Omental fat pad (tissue), 4 donors: ENCODE measurements around the gene AKTIP. TPM values are rescaled to one million over a fixed set of nuclear protein-coding genes. Genes with fewer than 3 reads are reported as not detected.

Source experiments
- ATAC-seq: fragments of 150-250 bp; one replicate; pipeline ENCODE4 v1.9.1; 2016; ENCODE audit warnings: mild to moderate bottlenecking, moderate library complexity; ENCODE audit not compliant: low FRiP score
- DNase-seq: peaks from one replicate; pipeline ENCODE4 v3.0.0-alpha.2; 2019; ENCODE audit warnings: low spot score
- total RNA-seq, 4 donors: library from RNA; depleted of rRNA; stranded (reverse); fragments of >200 nt; gene quantifications; one replicate each; pipeline ENCODE4 v1.1.0, GENCODE V29; 2016
- TF ChIP-seq, protein P1 (sequence below), 3 donors: fragments of 450-650 bp; IDR thresholded peaks; one replicate each; pipeline ENCODE4 v1.5.1; 2016 to 2017; ENCODE audit warnings: antibody characterized with exemption in 3 of 3, mild to moderate bottlenecking in 3 of 3, moderate library complexity in 2 of 3

Gene AKTIP
- total RNA-seq, 4 donors from 2014 or later, result 22.6 to 57.4 (median 37.6) TPM

DNA sequence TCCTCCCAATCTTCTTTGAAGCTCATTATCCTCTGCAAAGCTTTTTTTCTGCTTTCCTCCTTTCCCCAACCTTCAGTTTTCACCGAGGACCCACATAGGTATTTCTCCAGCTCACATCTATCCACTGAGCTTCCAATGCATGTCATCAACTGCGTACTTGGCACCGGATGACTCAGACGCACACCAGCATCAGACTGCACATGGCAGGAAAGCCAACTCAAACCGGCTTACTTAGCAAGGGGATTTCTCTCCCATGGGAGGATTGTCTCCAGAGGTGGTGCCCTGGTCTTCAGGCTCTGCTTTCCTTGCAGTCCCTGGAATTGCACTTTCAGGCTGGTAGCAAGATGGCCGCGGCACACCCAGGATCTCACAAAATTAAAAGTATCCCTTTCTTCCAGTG lies 1.7 kb upstream of the AKTIP start:
- ATAC-seq, result no peak
- no peak for DNase-seq
- TF ChIP-seq, protein P1, sequence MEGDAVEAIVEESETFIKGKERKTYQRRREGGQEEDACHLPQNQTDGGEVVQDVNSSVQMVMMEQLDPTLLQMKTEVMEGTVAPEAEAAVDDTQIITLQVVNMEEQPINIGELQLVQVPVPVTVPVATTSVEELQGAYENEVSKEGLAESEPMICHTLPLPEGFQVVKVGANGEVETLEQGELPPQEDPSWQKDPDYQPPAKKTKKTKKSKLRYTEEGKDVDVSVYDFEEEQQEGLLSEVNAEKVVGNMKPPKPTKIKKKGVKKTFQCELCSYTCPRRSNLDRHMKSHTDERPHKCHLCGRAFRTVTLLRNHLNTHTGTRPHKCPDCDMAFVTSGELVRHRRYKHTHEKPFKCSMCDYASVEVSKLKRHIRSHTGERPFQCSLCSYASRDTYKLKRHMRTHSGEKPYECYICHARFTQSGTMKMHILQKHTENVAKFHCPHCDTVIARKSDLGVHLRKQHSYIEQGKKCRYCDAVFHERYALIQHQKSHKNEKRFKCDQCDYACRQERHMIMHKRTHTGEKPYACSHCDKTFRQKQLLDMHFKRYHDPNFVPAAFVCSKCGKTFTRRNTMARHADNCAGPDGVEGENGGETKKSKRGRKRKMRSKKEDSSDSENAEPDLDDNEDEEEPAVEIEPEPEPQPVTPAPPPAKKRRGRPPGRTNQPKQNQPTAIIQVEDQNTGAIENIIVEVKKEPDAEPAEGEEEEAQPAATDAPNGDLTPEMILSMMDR (IDR thresholded peaks at IDR 0.05), result no peak

DNA sequence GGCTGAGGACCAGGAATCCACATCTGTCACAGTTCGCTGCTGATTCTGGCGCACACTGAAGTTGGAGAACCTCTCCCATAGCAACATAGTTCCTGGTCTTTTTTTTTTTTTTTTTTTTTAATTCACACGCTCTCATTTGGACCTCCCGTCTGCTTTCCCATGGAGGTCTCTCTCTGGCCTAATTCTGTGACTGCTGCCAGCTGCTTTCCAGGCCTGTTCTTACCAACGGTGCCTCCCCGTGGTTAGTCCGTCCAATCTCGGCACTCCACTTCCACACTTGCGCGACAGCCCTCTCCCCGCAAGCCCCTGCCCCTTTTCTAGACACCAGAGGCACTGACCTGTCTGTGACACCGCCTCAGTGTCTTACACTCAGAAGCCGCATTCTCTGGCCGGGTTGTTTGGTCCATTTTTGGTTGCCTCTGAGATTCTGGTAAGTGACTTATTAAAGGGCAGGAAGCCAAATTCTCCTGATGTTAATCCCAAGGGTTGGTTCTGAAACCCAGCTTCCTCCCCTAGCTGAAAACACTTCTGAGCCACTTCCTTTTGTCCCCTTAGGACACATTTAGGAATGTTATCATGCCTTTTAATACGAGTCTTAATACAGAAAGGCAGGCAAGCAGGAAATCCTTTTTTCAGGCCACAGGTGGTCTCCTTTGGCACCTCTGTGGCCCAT lies 1.1 kb upstream of the AKTIP start:
- TF ChIP-seq, protein P1 (IDR thresholded peaks at IDR 0.05), result no peak
- DNase-seq (no peak), ATAC-seq (no peak)

DNA sequence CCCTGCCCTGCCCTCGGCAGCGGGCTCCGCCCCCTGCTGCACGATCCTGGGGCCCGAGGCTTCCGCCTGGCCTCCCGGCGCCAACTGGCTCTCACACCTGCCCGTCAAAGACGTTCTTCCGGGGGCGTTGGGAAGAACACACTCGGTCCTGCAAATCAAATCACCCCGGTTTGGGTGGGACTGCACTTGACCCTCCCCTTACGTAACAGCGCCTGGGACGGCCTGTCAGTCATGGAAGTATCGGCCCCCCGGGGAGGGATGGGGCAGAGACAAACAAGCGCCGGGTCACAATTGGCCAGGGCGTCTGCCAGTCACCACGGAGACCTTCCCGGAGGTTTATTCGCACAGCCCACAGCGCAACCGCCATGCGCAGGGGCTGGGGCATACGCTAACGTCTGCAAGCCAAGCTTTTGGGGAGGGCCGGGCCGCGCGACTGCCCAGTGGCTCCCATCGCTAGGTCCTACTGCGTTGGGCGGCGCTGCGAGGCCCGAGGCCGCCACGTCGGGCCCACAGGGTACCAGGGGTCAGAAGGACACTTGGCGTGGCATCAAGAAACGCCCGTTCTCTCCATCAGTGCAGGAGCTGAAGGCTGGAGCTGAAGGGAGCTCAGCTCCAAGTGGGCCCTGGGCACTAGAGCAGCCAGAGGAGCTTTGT lies 388 bp upstream of the AKTIP start:
- peak; percentile 99 for DNase-seq
- TF ChIP-seq, protein P1 (IDR thresholded peaks at IDR 0.05), result no peak
- ATAC-seq, result peak; percentile 97

DNA sequence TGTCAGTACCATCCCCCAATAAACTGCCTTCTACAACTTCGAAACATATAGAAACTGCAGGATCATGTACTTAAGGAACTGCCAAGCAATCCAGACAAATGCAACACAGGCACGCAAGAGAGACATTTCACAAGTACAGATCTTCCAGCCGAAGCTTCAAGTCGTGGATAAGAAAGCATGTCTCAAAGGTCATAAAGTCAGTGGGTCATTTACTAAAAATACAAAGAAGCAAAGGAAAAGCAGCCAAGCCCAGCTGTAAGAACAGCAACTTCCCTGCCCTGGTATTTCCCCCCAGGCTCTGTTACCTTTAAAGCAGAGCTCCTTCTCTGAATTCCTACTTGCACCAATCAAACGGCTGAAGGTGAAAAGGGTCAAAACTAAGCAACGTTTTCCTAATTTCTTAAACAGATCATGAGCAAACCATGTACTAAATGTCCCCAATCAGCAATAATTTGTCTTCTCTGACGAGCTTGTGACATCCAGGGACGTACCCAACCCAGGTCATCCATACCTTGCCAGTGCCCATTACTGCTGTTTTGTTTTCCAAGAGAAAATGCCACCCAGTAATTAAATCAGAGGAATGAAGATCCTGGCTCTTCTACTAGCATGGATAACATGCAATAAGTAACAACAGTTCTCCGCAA lies 1.7 kb downstream of the AKTIP start:
- TF ChIP-seq, protein P1 (IDR thresholded peaks at IDR 0.05), result no peak
- ATAC-seq (no peak), DNase-seq (no peak)

DNA sequence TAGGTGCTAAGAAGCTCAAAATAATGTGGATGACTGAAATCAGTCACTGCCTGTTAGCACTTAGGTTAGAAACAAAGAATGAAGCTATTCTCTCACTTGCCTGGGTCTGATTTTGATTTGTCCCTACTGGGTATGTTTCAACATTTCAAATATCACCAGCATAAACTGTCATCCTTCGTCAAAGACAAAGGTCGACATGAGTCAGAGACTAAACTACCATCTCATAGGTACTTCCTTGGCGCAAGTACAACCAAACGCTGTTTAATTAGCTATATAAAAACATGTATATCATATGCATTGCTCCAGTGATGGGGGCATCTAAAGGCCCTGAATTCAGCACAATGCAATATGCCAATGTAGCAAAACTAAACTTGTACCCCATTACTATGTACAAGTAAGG lies 4.0 kb downstream of the AKTIP start:
- ATAC-seq, result no peak
- TF ChIP-seq, protein P1 (IDR thresholded peaks at IDR 0.05), result no peak

DNA sequence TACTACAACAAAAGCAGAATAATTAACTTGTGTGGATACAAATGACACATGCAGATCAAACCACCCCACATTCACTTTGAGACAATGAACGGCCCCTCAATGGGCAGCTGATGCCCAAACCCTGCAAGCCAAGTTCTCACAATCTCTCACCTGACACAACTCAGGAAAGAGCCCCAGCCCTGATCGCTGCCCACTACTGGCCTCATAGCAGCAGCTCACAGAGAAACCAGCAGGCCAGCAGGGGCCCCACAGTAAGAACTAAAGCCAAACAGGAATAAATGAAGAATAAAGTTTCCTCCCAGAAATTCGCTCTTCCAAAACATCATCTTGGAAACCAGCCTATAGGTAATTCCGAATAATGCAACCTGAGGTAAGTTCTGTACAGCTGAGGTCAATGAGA lies 7.7 kb downstream of the AKTIP start:
- ATAC-seq (no peak), DNase-seq (no peak)
- TF ChIP-seq, protein P1 (IDR thresholded peaks at IDR 0.05), result no peak

More for the DNA sequence above, 4.0 kb downstream of the AKTIP start:
- no peak for DNase-seq
